ENCODE data around the gene NUDT17.

The NUDT17 gene

GRCh38 chr1:145858238-145858900, 12.9 kb downstream of the NUDT17 start (continued):
- TF ChIP-seq ZNF280D (tag by site-specific recombination; IDR thresholded peaks at IDR 0.05): 0 out of 2 replicates have a peak, but pooled peaks have one; percentile 58
- peak; percentile 62 for TF ChIP-seq SP2 (tag by site-specific recombination; IDR thresholded peaks at IDR 0.05)
- no peak for TF ChIP-seq ZNF626 (tag by site-specific recombination; IDR thresholded peaks at IDR 0.05)
- no peak for TF ChIP-seq ZNF580 (tag by site-specific recombination; IDR thresholded peaks at IDR 0.05)
- TF ChIP-seq ZNF654 (tag by site-specific recombination; IDR thresholded peaks at IDR 0.05; ENCODE audit: low read depth): no peak
- TF ChIP-seq ZNF350 (tag by site-specific recombination; IDR thresholded peaks at IDR 0.05): no peak
- no peak for TF ChIP-seq ZNF266 (tag by site-specific recombination; IDR thresholded peaks at IDR 0.05; ENCODE audit: low read depth)
- no peak for TF ChIP-seq ZNF488 (tag by site-specific recombination; IDR thresholded peaks at IDR 0.05)
- no peak for TF ChIP-seq ZNF560 (tag by site-specific recombination; IDR thresholded peaks at IDR 0.05; ENCODE audit: borderline replicate concordance)
- peak; percentile 87 for TF ChIP-seq PRDM10 (tag by site-specific recombination; IDR thresholded peaks at IDR 0.05)
- TF ChIP-seq ZNF26 (tag by site-specific recombination; IDR thresholded peaks at IDR 0.05): no peak
- TF ChIP-seq GLIS2 (tag by site-specific recombination; IDR thresholded peaks at IDR 0.05): peak; percentile 42

GRCh38 chr1:145858901-145859490, 13.6 kb downstream of the NUDT17 start, which contains the start of gene PIAS3:
Gene PIAS3, minus strand, starts transcription at chr1:145859081. Its CDS starts 91 bp downstream, at chr1:145858990.
- Histone ChIP-seq H3K36me3 (ENCODE audit: control insufficient read depth in 2 of 2, insufficient read depth in 1 of 2, low read length in 2 of 2) (peaks cover 4 to 31% of the 10 kb centered on the region in 2 experiments), H3K4me3 (ENCODE audit: low read depth, low read length) (peak within 1 kb of the TSS; percentile 68), H3K9me3 (ENCODE audit: control insufficient read depth, insufficient read depth, low read depth, low read length) (no peaks in the 10 kb centered on the region), H3K4me1 (ENCODE audit: control insufficient read depth, insufficient read depth, low read length) (no peaks in the 10 kb centered on the region), H3K27ac (ENCODE audit: extremely low read depth, low read depth, low read length) (peak within 1 kb of the TSS; percentile 65; the same call in 1 of the 2 replicates)
- ChIA-PET POLR2A (interaction anchor here (0.6 to 4.6 kb wide), 29 partner anchors 10 to 578 kb away, joined by 3 to 127 read pairs (median 5); partner anchors contain the start of genes ANKRD34A, ANKRD35, LIX1L and NUDT17), CTCF (interaction anchor here (0.9 to 9.6 kb wide), 12 partner anchors 11 to 173 kb away, joined by 3 to 190 read pairs (median 4); partner anchors contain the start of genes ANKRD35, ITGA10 and NUDT17)
- 0 out of 2 replicates have a peak, but pooled peaks have one; percentile 28 for TF ChIP-seq ZSCAN5A (tag by site-specific recombination; IDR thresholded peaks at IDR 0.05)
- TF ChIP-seq ZBTB17 (tag by site-specific recombination; IDR thresholded peaks at IDR 0.05): peak; percentile 75; the same call in 1 of the 2 replicates
- no peak; the same call in 1 of the 2 replicates for TF ChIP-seq ZNF843 (tag by site-specific recombination; IDR thresholded peaks at IDR 0.05)
- TF ChIP-seq ZEB2 (tag by site-specific recombination; IDR thresholded peaks at IDR 0.05): peak; percentile 50; the same call in 1 of the 2 replicates
- TF ChIP-seq YY1 (tag by site-specific recombination; IDR thresholded peaks at IDR 0.05): peak; percentile 76
- TF ChIP-seq YY2 (tag by site-specific recombination; IDR thresholded peaks at IDR 0.05): peak; percentile 75; the same call in 1 of the 2 replicates
- 0 out of 2 replicates have a peak, but pooled peaks have one; percentile 62 for TF ChIP-seq ZNF2 (tag by site-specific recombination; IDR thresholded peaks at IDR 0.05)
- TF ChIP-seq ZNF791 (tag by site-specific recombination; IDR thresholded peaks at IDR 0.05): no peak
- peak; percentile 35; the same call in 1 of the 2 replicates for TF ChIP-seq ZNF629 (tag by site-specific recombination; IDR thresholded peaks at IDR 0.05)
- TF ChIP-seq ELK4 (IDR thresholded peaks at IDR 0.05; ENCODE audit: borderline replicate concordance, low read depth, low read length): no peak
